OCI-LY7 (cell line): ENCODE data around the gene SYNGAP1. TPM values are rescaled to one million over a fixed set of nuclear protein-coding genes. Genes with fewer than 3 reads are reported as not detected.
A peak's percentile ranks its signal among the peaks of the same experiment; 100 is the strongest.

Experiments
- BruUV-seq: library from RNA; stranded (reverse); fragments of 400-500 nt; replicated peaks from 2 replicates; lab custom pipeline; 2021; lab: Mats Ljungman, UMichigan
- CTCF ChIA-PET: fragments of 300-600 bp; sonication (Branson Sonifier 250); formaldehyde crosslinking; loops from one replicate; lab custom pipeline; 2022; ENCODE audit warnings: antibody characterized with exemption; ENCODE audit not compliant: unreplicated experiment; lab: Charles Lee
- POLR2A ChIA-PET: fragments of 300-600 bp; sonication (Branson Sonifier 250); formaldehyde crosslinking; loops from one replicate; lab custom pipeline; 2022; ENCODE audit warnings: antibody characterized with exemption; lab: Charles Lee
- DNase-seq: peaks from one replicate; pipeline ENCODE4 v3.0.0-alpha.2; 2015; ENCODE audit warnings: low spot score
- H2AFZ ChIP-seq: fragments of 200-600 bp; sonication (generic), shearing (Covaris generic); 2 replicates; pipeline ENCODE4 v1.6.1; 2014; ENCODE audit warnings: mild to moderate bottlenecking, antibody characterized with exemption, low read length, moderate library complexity
- H3K27ac ChIP-seq: fragments of 200-600 bp; sonication (generic); 2 replicates; pipeline ENCODE4 v1.5.1; 2014; ENCODE audit warnings: mixed run types, low read depth, mild to moderate bottlenecking, moderate library complexity, low read length, inconsistent platforms; ENCODE audit not compliant: poor library complexity, severe bottlenecking
- H3K36me3 ChIP-seq: fragments of 200-600 bp; sonication (generic); 2 replicates; pipeline ENCODE4 v1.6.1; 2014; ENCODE audit warnings: mild to moderate bottlenecking, antibody characterized with exemption, low read length, moderate library complexity, mixed read lengths; ENCODE audit not compliant: insufficient read depth
- H3K4me1 ChIP-seq: fragments of 200-600 bp; sonication (generic); 2 replicates; pipeline ENCODE4 v1.5.1; 2014; ENCODE audit warnings: mild to moderate bottlenecking, low read length; ENCODE audit not compliant: insufficient read depth, poor library complexity, severe bottlenecking
- H3K4me2 ChIP-seq: fragments of 200-600 bp; sonication (generic); 2 replicates; pipeline ENCODE4 v1.6.1; 2014; ENCODE audit warnings: mild to moderate bottlenecking, low read length
- H3K4me3 ChIP-seq: fragments of 200-600 bp; sonication (generic); 2 replicates; pipeline ENCODE4 v1.5.1; 2014; ENCODE audit warnings: mild to moderate bottlenecking, low read depth, low read length; ENCODE audit not compliant: poor library complexity, severe bottlenecking
- H3K79me2 ChIP-seq: fragments of 200-600 bp; sonication (generic); 2 replicates; pipeline ENCODE4 v1.6.1; 2016; ENCODE audit warnings: low read depth, mild to moderate bottlenecking, low read length, moderate library complexity, mixed read lengths; ENCODE audit not compliant: insufficient read depth
- H3K9me2 ChIP-seq: fragments of 200-600 bp; sonication (generic); 2 replicates; pipeline ENCODE4 v1.6.1; 2016; ENCODE audit warnings: mild to moderate bottlenecking, low read length, mixed read lengths; ENCODE audit not compliant: insufficient read depth
- H3K9me3 ChIP-seq: fragments of 200-600 bp; sonication (generic); 2 replicates; pipeline ENCODE4 v1.6.1; 2014; ENCODE audit warnings: mild to moderate bottlenecking, mixed run types, low read length, mixed read lengths
- H4K20me1 ChIP-seq: fragments of 200-600 bp; sonication (generic); 2 replicates; pipeline ENCODE4 v1.6.1; 2014; ENCODE audit warnings: mild to moderate bottlenecking, antibody characterized with exemption, low read length, moderate library complexity, mixed read lengths; ENCODE audit not compliant: insufficient read depth
- CTCF ChIP-seq: fragments of 200-600 bp; sonication (generic); conservative IDR thresholded peaks from 2 replicates; pipeline ENCODE4 v1.5.1; 2014; ENCODE audit warnings: mild to moderate bottlenecking, antibody characterized with exemption, low read length, moderate library complexity, mixed read lengths
- EZH2phosphoT487 ChIP-seq: fragments of 200-600 bp; sonication (generic); IDR thresholded peaks from 2 replicates; pipeline ENCODE4 v1.6.1; 2018; ENCODE audit warnings: low read depth, borderline replicate concordance, mild to moderate bottlenecking, mixed run types, antibody characterized with exemption, low read length, moderate library complexity, mixed read lengths
- intact Hi-C: fragments of 100-400 bp; cut with micrococcal nuclease; formaldehyde crosslinking; loops from one replicate; pipeline ENCODE4 v1.10.0; 2022; ENCODE audit not compliant: unreplicated experiment
- total RNA-seq, 2 experiments: library from RNA; depleted of rRNA in 1 of 2; stranded (reverse); fragments of >200 nt in 1 of 2; shearing (Covaris generic) in 1 of 2; gene quantifications; 2 replicates each; pipeline ENCODE4 v1.2.3, GENCODE V29; 2014 to 2022

Gene SYNGAP1
- total RNA-seq, 2 experiments from 2014 or later, result 5.6 to 30.7 TPM

GRCh38 chr6:33421344-33421643 lies 1.4 kb downstream of the SYNGAP1 start:
- Histone ChIP-seq H3K79me2 (peaks cover 14% of the 10 kb centered on the region; the same call in 1 of the 2 replicates), H2AFZ (no peak overlapping the region), H3K27ac (no peak overlapping the region), H3K4me3 (no peak overlapping the region), H3K9me3 (no peaks in the 10 kb centered on the region), H3K4me2 (0 out of 2 replicates have a peak overlapping the region, but pooled peaks have one; percentile 55), H3K9me2 (no peaks in the 10 kb centered on the region), H3K36me3 (peaks cover 2% of the 10 kb centered on the region), H4K20me1 (peaks cover 6% of the 10 kb centered on the region; the same call in 1 of the 2 replicates), H3K4me1 (peaks cover 41% of the 10 kb centered on the region)
- TF ChIP-seq EZH2phosphoT487, result no peak
- no peak for TF ChIP-seq CTCF
- intact Hi-C loops, result no loop called here
- BruUV-seq, result no TSS peak
- POLR2A ChIA-PET, result no interaction called here
- DNase-seq, result no peak
- CTCF ChIA-PET, result no interaction called here

GRCh38 chr6:33423777-33424176 lies 3.9 kb downstream of the SYNGAP1 start:
- Histone ChIP-seq H3K4me2 (no peak overlapping the region), H3K4me3 (no peak overlapping the region), H4K20me1 (no peaks in the 10 kb centered on the region), H3K27ac (no peak overlapping the region), H3K36me3 (no peaks in the 10 kb centered on the region; the same call in 1 of the 2 replicates), H3K4me1 (peaks cover 47% of the 10 kb centered on the region), H2AFZ (no peak overlapping the region), H3K79me2 (no peaks in the 10 kb centered on the region), H3K9me3 (no peaks in the 10 kb centered on the region), H3K9me2 (no peaks in the 10 kb centered on the region)
- intact Hi-C loops, result no loop called here
- no TSS peak for BruUV-seq
- ChIA-PET POLR2A (no interaction called here), CTCF (interaction anchor here (0.6 kb wide), 1 partner anchor 31 kb away, joined by 3 read pairs; the partner anchor contains the start of gene ZBTB9)
- no peak for TF ChIP-seq CTCF
- DNase-seq, result no peak

GRCh38 chr6:33424855-33425667 lies 5.2 kb downstream of the SYNGAP1 start:
- Histone ChIP-seq H3K4me1 (peaks cover 48% of the 10 kb centered on the region), H2AFZ (peak overlapping the region; percentile 52; the same call in 1 of the 2 replicates), H3K4me3 (peak overlapping the region; percentile 67), H3K9me2 (no peaks in the 10 kb centered on the region), H3K4me2 (peak overlapping the region; percentile 84), H3K36me3 (no peaks in the 10 kb centered on the region; the same call in 1 of the 2 replicates), H3K79me2 (peaks cover 3% of the 10 kb centered on the region; the same call in 1 of the 2 replicates), H3K27ac (peak overlapping the region; percentile 58), H4K20me1 (no peaks in the 10 kb centered on the region), H3K9me3 (no peaks in the 10 kb centered on the region)
- ChIA-PET CTCF (no interaction called here), POLR2A (interaction anchor here (0.7 to 1.5 kb wide), 5 partner anchors 30 to 176 kb away, joined by 3 to 7 read pairs (median 5); partner anchors contain the start of gene ZBTB9)
- no peak for TF ChIP-seq CTCF
- TF ChIP-seq EZH2phosphoT487, result no peak
- DNase-seq, result no peak
- no TSS peak for BruUV-seq
- intact Hi-C loops, result loop anchor here (5.0 kb wide), 1 partner anchor 148 kb away; the partner anchor contains the start of gene B3GALT4
